ENCODE results near the gene CEP128.

GRCh38 chr14:80447392-80447791, 494.1 kb downstream of the CEP128 start:
- TF ChIP-seq CTCF (IDR thresholded peaks at IDR 0.05) (no peak), POLR2AphosphoS5 (IDR thresholded peaks at IDR 0.05) (no peak), POLR2A (IDR thresholded peaks at IDR 0.05) (no peak), EP300 (IDR thresholded peaks at IDR 0.05) (no peak)

Measured in gastroesophageal sphincter (tissue), 3 donors.